NCI-H1930 (cell line): ENCODE measurements around the gene PDGFA.

Experiments used
- DNase-seq, 2 experiments: peaks; one replicate each; lab custom pipeline; 2025; lab: John Stamatoyannopoulos, UW

The PDGFA gene

DNA sequence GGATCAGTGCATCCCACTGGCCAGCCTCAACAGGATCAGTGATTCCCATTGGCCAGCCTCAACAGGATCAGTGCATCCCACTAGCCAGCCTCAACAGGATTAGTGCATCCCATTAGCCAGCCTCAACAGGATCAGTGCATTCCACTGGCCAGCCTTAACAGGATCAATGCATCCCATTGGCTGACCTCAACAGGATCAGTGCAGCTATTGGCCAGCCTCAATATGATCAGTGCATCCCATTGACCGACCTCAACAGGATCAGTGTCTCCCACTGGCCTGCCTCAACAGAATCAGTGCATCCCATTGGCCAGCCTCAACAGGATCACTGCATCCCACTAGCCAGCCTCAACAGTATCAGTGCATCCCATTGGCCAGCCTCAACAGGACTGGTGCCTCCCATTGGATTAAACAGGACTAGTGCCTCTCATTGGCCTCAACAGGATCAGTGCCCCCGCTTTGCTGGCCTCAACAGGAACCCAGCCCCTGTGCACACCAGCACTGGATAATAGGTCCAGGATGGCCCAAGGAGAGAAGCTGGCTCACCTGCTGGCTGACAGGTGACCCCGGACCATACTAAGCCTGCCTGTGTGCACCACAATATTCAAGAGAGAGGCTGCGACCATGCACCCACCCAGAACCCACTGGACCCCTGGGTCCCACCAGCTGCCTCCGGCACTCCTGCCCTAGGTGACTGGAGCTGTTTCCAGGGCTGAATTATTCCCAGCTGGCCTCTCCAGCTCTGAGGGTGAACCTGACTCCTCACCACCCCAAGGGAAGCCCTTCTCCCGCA, 59.9 kb downstream of the PDGFA start:
- no peak for DNase-seq

- DNase-seq = no peak
These were observed 61.0 kb downstream of the PDGFA start for GRCh38 chr7:458511-459245.

- no peak for DNase-seq
These were observed 61.7 kb downstream of the PDGFA start for GRCh38 chr7:457814-458510.

DNA sequence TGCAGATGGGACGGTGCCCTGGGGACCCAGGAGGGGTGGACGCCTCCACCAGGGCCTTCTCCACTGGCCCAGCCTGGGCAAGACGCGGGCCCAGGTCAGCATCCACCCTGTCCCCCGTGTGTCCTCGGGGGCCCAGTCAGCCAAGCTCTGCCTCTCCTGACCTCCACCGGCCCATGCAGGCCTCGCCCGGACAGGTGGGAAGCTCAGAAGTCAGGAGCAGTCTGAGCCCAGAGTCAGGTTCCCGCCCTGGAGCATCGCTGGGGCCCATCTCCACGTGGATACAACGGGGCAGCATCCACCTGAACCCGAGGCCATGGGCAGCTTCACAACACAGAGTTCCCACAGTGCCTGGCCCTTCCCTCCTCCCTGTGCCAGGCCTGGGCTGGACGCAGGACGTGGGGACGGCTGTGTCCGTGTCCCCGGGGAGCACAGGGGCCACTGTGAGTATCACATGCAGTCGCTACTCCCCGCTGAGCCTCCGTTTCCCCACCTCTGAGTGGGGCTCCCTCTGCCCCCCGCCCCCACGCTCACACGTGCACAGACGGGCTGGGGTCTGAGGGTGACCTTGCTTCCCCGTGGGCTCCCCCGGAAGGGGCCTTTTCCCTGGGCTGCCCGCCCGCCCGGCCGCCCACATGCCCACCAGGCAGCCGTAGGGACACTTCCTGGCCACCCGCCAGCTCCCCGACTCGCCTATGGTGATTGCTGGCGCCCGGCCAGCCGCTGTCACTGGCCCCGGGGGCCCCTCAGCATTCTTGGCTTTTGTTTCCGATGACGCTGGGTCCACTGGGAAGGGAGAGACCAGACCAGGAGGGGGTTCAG, 64.3 kb downstream of the PDGFA start:
- DNase-seq = no peak

GRCh38 chr7:454356-455109, 65.1 kb downstream of the PDGFA start:
- no peak for DNase-seq

GRCh38 chr7:453597-454306, 65.9 kb downstream of the PDGFA start:
- no peak for DNase-seq

GRCh38 chr7:452791-453455, 66.7 kb downstream of the PDGFA start:
- DNase-seq = no peak

DNA sequence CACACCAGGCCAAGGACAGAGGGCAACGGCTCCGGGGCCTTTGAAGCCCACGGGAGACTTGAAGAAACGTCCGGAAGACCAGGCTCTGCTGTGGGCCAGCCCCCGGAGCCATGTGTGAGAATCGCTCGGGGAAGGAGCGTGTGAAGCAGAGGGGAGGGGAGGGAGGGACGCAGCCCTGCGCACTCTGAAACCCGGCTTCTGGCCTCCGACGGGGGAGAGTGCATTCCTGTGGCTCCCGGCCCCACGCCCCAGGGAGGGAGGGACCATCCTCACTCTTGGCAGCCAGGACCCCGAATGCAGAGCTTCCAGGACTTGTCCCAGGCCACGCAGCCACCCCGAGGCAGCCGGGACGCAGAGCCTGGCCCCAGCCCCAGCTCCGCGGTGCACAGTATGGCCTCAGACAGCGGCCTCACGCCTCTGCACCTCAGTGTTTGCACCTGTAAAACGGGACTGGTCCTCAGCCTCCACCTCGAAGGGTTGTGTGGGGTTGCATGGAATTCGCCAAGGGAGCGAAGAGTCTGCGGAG, 67.4 kb downstream of the PDGFA start:
- no peak for DNase-seq

DNA sequence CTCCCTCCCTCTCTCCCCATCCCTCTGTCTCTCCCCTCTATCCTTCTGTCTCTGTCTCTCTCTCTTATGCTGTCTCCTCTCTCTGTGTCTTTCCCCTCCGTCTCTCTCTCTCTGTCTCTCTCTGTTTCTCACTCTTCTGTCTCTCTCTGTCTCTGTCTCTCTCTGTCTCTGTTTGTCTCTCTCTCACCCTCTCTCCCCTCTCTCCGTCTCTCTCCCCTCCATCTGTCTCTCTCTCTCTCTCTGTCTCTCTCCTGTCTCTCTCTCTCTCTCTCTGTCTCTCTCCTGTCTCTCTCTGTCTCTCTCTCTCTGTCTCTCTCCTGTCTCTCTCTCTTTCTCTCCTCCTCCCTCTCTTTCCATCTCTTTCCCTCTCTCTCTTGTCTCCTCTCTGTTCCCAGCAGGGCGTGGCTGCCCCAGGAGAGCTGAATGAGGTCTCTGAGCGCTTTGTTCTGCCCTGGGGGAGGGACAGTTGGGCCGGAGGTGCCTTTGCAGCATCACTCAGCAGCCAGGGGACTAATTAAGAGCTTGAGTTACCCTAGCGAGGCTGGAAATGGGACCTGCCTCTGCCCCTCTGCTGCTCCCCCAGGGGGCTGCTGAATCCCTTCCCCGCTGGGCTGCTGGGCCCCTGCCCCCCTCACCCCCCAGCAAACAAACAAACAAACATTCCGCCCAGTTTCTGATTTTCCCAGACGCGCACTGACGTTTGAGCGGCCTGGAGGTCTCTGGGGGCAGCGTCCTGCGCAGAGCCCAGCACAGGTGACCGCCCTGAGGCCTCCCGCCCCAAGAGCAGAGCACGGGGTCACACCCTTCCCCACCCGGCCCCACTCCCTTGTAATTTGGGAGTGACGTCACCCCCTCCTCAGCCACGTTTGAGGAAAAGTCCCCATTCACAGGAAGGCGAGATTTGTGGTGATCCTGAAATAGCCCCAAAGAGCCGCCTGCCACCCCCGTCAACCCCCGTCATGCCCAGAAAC, 68.1 kb downstream of the PDGFA start:
- DNase-seq = no peak

DNA sequence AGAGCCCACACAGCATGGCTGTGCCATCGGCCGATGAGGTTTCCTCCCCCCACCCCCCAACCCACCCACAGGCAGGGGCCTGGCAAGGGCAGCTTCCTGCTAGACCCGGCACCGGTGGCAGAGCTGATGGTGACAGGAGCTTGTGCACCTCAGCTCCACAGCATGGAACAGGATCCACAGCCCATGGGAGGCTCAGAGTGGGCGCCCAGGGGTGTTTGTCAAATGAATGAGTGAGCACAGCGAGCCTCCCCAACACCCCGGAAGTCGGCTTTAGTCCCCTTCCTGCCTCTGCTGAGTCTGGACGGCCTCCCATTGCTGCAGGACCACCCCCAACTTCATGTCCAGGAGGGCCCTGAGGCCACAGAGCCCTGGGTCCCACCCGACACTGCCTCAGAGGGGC, 68.9 kb downstream of the PDGFA start:
- no peak for DNase-seq

- DNase-seq = no peak
These were observed 69.6 kb downstream of the PDGFA start for GRCh38 chr7:450036-450435.

- DNase-seq = no peak
These were observed 70.2 kb downstream of the PDGFA start for GRCh38 chr7:449324-450019.

GRCh38 chr7:447523-447922, 72.1 kb downstream of the PDGFA start:
- DNase-seq = no peak
